Measurements from ENCODE around the gene THBS1.

THBS1 gene

DNA sequence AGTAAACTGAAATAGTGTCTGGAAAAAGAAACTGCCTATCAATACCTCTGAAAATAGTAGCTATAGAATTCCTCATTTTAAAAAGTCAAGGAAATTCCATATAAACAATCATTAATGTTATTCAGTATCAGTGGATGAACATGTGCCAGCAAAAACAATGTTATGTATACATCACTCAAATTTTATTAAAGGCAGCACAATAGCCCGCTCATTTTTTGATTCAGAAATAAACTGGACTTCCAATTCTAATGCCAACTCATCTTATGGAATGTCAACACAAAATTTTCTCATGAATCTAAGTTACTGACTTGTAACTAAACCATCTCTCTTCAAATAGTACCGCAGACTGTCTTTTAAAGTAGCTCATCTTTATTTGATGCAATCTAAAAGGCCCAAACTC lies 19.0 kb downstream of the THBS1 start:
- H3K36me3 ChIP-seq (ENCODE audit: insufficient read depth, low read length), result no peaks in the 10 kb centered on the region
- H3K27ac ChIP-seq, result no peak overlapping the region
- no peak overlapping the region for H3K4me3 ChIP-seq
- no peak overlapping the region for H3K9ac ChIP-seq (ENCODE audit: insufficient read length)
- no peaks in the 10 kb centered on the region for H3K9me3 ChIP-seq (ENCODE audit: low read depth, low read length)
- TF ChIP-seq POLR2AphosphoS5 (IDR thresholded peaks at IDR 0.05; ENCODE audit: borderline replicate concordance, low read depth, low read length) (no peak), FOXP2 (optimal IDR thresholded peaks at IDR 0.05; ENCODE audit: control extremely low read depth, extremely low read length, insufficient read depth) (no peak), EZH2 (IDR thresholded peaks at IDR 0.05) (no peak)
- DNase-seq (ENCODE audit: low read depth, low spot score), result no peak

DNA sequence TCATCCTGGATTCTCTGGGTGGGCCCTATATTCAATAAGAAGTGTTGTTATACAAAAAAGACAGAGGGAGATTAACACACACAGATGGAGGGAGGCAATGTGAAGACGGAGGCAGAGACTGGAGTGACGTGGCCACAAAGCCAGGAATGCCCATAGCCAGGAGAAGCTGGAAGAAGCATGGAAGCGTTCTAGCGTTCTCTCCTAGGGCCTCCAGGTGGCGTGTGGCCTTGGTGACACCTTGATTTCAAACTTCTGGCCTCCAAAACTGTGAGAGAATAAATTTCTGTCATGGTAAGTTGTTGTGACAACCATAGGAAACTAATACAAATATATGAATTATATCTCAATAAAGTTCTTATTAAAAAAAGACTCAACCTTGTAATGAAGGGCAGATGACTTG lies 21.3 kb downstream of the THBS1 start:
- Histone ChIP-seq H3K9ac (ENCODE audit: insufficient read length) (no peak overlapping the region), H3K9me3 (ENCODE audit: low read depth, low read length) (no peaks in the 10 kb centered on the region), H3K36me3 (ENCODE audit: insufficient read depth, low read length) (no peaks in the 10 kb centered on the region), H3K27ac (no peak overlapping the region), H3K4me3 (no peak overlapping the region)
- no peak for TF ChIP-seq FOXP2 (optimal IDR thresholded peaks at IDR 0.05; ENCODE audit: control extremely low read depth, extremely low read length, insufficient read depth)
- no peak for TF ChIP-seq POLR2AphosphoS5 (IDR thresholded peaks at IDR 0.05; ENCODE audit: borderline replicate concordance, low read depth, low read length)
- no peak for TF ChIP-seq EZH2 (IDR thresholded peaks at IDR 0.05)
- no peak for DNase-seq (ENCODE audit: low read depth, low spot score)

DNA sequence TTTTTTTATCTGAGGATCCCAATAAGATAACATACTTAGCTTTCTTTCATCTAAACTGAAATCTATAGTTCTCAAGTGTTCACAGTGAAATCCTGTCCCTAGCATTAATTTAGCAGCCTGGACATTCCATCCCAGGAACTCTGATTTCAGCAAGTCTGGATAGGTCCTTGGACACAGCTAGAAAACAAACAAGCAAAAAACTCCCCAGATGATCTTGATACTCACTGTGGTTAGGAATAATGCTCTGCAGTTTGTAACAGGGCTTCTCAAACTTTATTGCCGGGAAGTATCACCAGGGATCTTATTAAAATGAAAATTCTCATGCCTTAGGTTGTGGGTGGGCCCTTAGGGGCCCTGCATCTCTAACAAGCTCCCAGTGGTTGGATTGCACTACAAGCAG lies 24.3 kb downstream of the THBS1 start:
- TF ChIP-seq FOXP2 (optimal IDR thresholded peaks at IDR 0.05; ENCODE audit: control extremely low read depth, extremely low read length, insufficient read depth) (no peak), EZH2 (IDR thresholded peaks at IDR 0.05) (no peak), POLR2AphosphoS5 (IDR thresholded peaks at IDR 0.05; ENCODE audit: borderline replicate concordance, low read depth, low read length) (no peak)
- H3K27ac ChIP-seq, result no peak overlapping the region
- no peak overlapping the region for H3K4me3 ChIP-seq
- no peak for DNase-seq (ENCODE audit: low read depth, low spot score)
- no peaks in the 10 kb centered on the region for H3K9me3 ChIP-seq (ENCODE audit: low read depth, low read length)
- no peaks in the 10 kb centered on the region for H3K36me3 ChIP-seq (ENCODE audit: insufficient read depth, low read length)
- no peak overlapping the region for H3K9ac ChIP-seq (ENCODE audit: insufficient read length)

DNA sequence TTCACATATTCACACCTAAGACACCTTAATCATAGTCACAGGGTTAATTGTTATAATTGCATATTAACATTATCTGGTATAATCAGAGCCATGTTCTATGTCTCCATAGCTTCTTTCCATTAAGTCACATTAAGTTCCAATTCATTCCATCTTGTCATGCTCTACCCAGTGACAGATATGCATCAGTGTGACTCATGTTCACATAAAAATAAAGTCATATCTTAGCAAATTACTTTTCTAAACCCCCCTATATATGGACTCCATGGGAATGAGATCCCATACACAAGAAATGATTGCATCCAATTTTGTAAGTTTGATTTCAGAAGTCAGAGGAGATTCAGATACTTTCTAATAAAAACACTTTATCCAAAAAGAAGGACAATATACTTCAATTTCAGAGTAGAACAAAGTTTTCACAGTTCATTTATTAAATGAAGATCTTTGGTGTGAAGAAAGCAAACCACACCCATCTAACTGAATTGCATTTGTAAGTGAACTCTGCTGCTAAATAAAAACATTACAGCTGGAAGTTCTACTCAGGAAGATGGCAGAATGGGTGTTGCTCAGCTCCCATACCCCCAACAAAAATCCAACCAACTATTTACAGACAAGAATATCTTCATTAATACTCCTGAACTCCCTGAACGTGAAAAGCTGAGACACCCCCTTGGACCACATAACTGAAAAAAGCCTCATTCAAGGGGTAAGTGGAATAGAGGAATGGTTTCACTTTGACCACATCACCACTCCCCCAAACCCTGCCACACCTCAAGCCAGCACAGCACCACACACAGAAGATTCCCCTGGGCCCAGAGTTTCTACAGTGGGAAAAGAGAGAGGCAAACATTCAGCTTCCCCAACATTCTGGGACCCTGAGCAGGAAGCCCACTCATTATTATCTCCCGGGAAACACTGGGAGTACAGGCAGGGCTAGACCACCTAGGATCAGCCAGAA lies 27.6 kb downstream of the THBS1 start:
- no peak for DNase-seq (ENCODE audit: low read depth, low spot score)
- H3K36me3 ChIP-seq (ENCODE audit: insufficient read depth, low read length), result no peaks in the 10 kb centered on the region
- no peak overlapping the region for H3K4me3 ChIP-seq
- 0 out of 2 replicates have a peak, but pooled peaks cover 3% of the 10 kb centered on the region for H3K9me3 ChIP-seq (ENCODE audit: low read depth, low read length)
- no peak overlapping the region for H3K27ac ChIP-seq
- H3K9ac ChIP-seq (ENCODE audit: insufficient read length), result no peak overlapping the region
- TF ChIP-seq POLR2AphosphoS5 (IDR thresholded peaks at IDR 0.05; ENCODE audit: borderline replicate concordance, low read depth, low read length) (no peak), EZH2 (IDR thresholded peaks at IDR 0.05) (no peak), FOXP2 (optimal IDR thresholded peaks at IDR 0.05; ENCODE audit: control extremely low read depth, extremely low read length, insufficient read depth) (no peak)

DNA sequence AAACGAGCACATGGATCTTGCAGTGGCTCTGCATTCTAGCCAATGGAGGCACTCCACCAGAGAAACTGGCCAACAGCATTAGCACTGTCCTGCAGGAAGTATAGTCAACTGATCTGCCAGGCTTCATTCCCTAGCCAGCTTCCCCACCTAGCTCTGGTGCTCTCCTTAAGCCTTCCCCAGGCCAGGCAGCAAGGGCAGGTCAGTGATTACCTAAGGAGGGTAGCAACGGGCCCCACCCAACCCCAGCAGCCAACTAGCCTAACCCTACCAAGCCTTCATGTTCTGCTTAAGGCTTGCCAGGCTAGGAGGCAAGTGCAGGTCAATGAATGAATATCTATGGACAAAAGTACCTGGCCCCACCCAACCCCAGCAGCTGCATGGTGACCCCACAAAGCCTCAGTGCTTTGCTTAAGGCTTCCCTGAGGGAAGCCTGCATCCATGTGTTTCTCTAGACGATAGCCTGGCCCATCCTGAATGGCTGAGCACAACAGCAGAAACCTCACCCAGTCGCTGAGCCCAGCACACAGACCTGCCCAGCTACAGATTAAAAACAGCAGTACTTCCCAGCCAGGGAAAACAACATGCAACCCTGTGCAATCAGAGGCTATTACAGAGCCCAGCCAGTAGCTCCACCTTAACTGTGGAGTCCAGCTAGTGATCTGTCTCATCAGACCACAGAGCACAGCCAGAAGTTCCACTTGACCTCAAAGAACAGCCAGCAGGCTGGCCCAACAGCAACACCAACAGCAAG lies 28.5 kb downstream of the THBS1 start:
- H3K36me3 ChIP-seq (ENCODE audit: insufficient read depth, low read length), result no peaks in the 10 kb centered on the region
- TF ChIP-seq POLR2AphosphoS5 (IDR thresholded peaks at IDR 0.05; ENCODE audit: borderline replicate concordance, low read depth, low read length) (no peak), FOXP2 (optimal IDR thresholded peaks at IDR 0.05; ENCODE audit: control extremely low read depth, extremely low read length, insufficient read depth) (no peak), EZH2 (IDR thresholded peaks at IDR 0.05) (no peak)
- H3K27ac ChIP-seq, result no peak overlapping the region
- H3K9me3 ChIP-seq (ENCODE audit: low read depth, low read length), result 0 out of 2 replicates have a peak, but pooled peaks cover 3% of the 10 kb centered on the region
- no peak for DNase-seq (ENCODE audit: low read depth, low spot score)
- no peak overlapping the region for H3K9ac ChIP-seq (ENCODE audit: insufficient read length)
- no peak overlapping the region for H3K4me3 ChIP-seq

DNA sequence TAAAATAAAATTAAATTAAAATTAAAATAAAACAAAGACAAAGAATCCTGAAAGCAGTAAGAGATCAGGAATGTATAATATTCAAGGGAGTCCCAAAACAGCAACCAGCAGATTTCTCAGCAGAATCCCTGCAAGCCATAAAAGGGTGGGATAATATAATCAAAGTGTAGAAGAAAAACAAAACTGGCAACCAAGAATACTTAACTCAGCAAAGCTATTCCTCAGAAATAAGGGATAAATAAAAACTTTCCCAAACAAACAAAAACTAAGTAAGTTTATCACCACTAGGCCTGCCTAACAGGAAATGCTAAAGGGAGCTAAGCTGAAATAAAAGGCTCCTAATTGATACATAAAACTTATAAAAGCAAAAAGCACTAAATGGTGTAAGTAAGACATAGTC lies 29.8 kb downstream of the THBS1 start:
- Histone ChIP-seq H3K9ac (ENCODE audit: insufficient read length) (no peak overlapping the region), H3K36me3 (ENCODE audit: insufficient read depth, low read length) (no peaks in the 10 kb centered on the region), H3K4me3 (no peak overlapping the region), H3K27ac (no peak overlapping the region), H3K9me3 (ENCODE audit: low read depth, low read length) (0 out of 2 replicates have a peak, but pooled peaks cover 3% of the 10 kb centered on the region)
- TF ChIP-seq POLR2AphosphoS5 (IDR thresholded peaks at IDR 0.05; ENCODE audit: borderline replicate concordance, low read depth, low read length) (no peak), FOXP2 (optimal IDR thresholded peaks at IDR 0.05; ENCODE audit: control extremely low read depth, extremely low read length, insufficient read depth) (no peak), EZH2 (IDR thresholded peaks at IDR 0.05) (no peak)
- no peak for DNase-seq (ENCODE audit: low read depth, low spot score)

DNA sequence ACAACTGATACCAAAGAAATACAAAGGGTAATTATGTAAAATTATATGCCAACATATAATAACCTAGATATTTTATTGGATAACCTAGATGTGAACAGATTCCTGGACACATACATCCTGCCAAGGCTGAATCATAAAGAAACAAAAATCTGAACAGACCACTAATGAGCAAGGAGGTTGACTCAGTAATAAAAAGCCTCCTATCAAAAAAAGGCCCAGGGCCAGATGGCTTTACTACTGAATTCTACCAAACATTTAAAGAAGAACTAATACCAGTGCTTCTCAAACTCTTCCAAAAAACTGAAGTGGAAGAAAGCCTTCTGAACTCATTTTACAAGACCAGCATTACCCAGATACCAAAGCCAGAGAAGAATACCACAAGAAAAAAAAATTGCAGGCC lies 32.4 kb downstream of the THBS1 start:
- H3K9me3 ChIP-seq (ENCODE audit: low read depth, low read length), result 0 out of 2 replicates have a peak, but pooled peaks cover 3% of the 10 kb centered on the region

DNA sequence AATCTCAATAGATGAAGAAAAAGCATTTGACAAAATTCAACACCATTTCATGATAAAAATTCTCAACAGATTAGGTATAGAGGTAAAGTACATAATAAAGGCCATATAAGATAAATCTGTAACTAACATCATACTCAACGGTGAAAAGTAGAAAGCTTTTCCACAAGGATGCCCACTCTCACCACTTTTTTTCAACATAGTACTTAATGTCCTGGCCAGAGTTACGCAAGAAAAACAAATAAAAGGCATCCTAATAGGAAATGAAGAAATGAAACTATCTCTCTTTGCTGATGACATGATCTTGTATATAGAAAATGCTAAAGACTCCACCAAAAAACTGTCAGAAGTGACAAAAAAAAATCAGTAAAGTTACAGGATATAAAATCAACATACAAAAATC lies 33.0 kb downstream of the THBS1 start:
- H3K4me3 ChIP-seq, result no peak overlapping the region
- H3K27ac ChIP-seq, result no peak overlapping the region
- no peaks in the 10 kb centered on the region for H3K36me3 ChIP-seq (ENCODE audit: insufficient read depth, low read length)
- no peak for TF ChIP-seq POLR2AphosphoS5 (IDR thresholded peaks at IDR 0.05; ENCODE audit: borderline replicate concordance, low read depth, low read length)
- no peak for TF ChIP-seq EZH2 (IDR thresholded peaks at IDR 0.05)
- TF ChIP-seq FOXP2 (optimal IDR thresholded peaks at IDR 0.05; ENCODE audit: control extremely low read depth, extremely low read length, insufficient read depth), result no peak
- DNase-seq (ENCODE audit: low read depth, low spot score), result no peak
- 0 out of 2 replicates have a peak, but pooled peaks cover 3% of the 10 kb centered on the region for H3K9me3 ChIP-seq (ENCODE audit: low read depth, low read length)
- H3K9ac ChIP-seq (ENCODE audit: insufficient read length), result no peak overlapping the region

More for the DNA sequence above, 32.4 kb downstream of the THBS1 start:
- H3K36me3 ChIP-seq (ENCODE audit: insufficient read depth, low read length), result no peaks in the 10 kb centered on the region
- H3K4me3 ChIP-seq, result no peak overlapping the region
- no peak overlapping the region for H3K27ac ChIP-seq
- DNase-seq (ENCODE audit: low read depth, low spot score), result no peak
- no peak overlapping the region for H3K9ac ChIP-seq (ENCODE audit: insufficient read length)
- TF ChIP-seq POLR2AphosphoS5 (IDR thresholded peaks at IDR 0.05; ENCODE audit: borderline replicate concordance, low read depth, low read length) (no peak), FOXP2 (optimal IDR thresholded peaks at IDR 0.05; ENCODE audit: control extremely low read depth, extremely low read length, insufficient read depth) (no peak), EZH2 (IDR thresholded peaks at IDR 0.05) (no peak)
